NCI-H128 (cell line): ENCODE results near the gene PTGER2.

Experiments used
- DNase-seq: peaks from one replicate; lab custom pipeline; 2025; ENCODE audit not compliant: unreplicated experiment; lab: John Stamatoyannopoulos, UW

Gene PTGER2, protein sequence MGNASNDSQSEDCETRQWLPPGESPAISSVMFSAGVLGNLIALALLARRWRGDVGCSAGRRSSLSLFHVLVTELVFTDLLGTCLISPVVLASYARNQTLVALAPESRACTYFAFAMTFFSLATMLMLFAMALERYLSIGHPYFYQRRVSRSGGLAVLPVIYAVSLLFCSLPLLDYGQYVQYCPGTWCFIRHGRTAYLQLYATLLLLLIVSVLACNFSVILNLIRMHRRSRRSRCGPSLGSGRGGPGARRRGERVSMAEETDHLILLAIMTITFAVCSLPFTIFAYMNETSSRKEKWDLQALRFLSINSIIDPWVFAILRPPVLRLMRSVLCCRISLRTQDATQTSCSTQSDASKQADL

DNA sequence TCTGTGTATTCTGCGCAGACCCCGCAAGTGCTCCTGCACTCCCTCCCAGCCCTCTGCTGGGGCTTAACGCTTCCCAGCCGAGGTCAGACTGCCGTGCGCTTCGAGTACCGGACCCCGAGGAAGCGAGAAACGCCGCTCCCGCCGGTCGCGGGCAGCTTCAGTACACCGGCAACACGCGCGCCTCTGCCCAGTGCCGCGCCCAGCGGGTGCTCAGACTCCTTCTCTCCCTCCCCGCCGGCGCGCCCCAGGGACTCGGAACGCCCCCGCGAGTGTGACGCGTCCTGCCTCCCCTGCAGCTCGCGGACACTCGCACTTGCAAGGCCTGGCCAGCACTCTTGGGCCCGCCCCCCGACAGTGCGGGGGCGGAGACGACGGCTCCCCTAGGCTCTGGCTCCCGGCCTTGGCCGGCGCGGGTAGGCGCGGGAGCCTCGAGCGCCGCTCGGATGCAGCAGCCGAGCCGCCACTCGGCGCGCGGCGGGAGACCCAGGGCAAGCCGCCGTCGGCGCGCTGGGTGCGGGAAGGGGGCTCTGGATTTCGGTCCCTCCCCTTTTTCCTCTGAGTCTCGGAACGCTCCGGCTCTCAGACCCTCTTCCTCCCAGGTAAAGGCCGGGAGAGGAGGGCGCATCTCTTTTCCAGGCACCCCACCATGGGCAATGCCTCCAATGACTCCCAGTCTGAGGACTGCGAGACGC is at the start of gene PTGER2:
PTGER2 (plus strand) TSS at position 410 of the 692 bp plus-strand sequence; CDS start at position 647, 237 bp downstream.
- DNase-seq, result peak; percentile 25

DNA sequence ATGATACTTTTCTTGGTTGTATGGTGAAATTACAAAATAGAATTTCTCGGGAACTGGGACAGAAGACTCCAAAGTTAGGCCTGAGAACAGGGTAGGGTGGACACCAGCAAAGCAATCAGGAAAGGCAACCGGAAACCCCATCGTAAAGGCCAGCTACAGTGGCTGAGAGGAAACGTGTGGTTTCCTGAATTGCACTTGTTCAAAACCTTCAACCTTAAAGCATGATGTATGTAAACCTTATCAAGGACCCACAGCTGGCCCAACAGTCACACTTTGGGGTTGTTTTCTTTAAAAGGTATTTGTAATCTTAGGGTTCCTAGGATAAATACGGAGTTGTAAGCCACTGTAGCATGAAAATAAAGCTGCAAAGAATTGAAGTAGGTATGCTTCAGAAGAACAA is 48.9 kb upstream of the PTGER2 start:
- no peak for DNase-seq

DNA sequence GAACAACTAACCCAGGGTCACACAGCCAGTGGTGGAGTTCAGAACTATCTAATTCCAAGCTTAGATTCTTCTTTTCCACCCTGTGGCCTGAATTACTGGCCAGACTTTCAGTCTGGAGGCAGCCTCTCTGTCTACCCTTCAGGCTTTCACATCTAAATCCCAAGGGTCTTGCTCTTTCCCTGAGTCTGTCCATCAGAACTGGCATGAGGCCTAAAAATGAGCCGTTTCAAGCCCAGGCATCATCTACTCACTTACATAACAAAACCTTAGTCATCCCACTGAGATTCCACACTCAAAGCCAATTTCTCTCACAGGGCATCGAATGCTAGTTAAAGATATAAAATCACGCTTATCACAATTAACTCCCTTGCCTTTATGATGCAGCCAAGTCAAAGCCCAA is 47.9 kb upstream of the PTGER2 start:
- no peak for DNase-seq

DNA sequence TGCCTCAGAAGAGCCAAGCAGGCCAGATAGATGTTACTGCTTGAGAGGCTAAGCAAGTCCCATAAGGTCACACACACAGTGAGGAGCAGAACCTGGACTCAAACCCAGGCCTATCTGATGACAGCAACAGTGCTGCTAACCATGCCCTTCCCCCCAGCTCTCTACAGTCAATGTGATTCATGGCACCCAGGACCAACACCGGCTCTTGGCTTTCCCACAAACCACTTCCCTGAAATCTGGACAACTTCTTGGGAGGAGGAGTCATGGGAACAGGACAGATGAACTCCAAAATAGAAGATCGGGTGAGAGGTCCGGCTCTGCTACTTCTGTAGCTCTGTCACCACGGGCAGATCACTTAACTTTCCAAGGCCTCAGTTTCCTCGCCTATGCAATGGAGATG is 47.3 kb upstream of the PTGER2 start:
- DNase-seq, result no peak

DNA sequence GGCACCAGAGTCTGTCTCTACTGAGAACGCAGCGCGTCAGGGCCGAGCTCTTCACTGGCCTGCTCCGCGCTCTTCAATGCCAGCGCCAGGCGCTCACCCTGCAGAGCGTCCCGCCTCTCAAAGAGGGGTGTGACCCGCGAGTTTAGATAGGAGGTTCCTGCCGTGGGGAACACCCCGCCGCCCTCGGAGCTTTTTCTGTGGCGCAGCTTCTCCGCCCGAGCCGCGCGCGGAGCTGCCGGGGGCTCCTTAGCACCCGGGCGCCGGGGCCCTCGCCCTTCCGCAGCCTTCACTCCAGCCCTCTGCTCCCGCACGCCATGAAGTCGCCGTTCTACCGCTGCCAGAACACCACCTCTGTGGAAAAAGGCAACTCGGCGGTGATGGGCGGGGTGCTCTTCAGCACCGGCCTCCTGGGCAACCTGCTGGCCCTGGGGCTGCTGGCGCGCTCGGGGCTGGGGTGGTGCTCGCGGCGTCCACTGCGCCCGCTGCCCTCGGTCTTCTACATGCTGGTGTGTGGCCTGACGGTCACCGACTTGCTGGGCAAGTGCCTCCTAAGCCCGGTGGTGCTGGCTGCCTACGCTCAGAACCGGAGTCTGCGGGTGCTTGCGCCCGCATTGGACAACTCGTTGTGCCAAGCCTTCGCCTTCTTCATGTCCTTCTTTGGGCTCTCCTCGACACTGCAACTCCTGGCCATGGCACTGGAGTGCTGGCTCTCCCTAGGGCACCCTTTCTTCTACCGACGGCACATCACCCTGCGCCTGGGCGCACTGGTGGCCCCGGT is 46.4 kb upstream of the PTGER2 start, which contains the start of gene PTGDR:
PTGDR (plus strand) TSS at position 198 of the 778 bp plus-strand sequence; CDS start at position 315, 117 bp downstream.
- no peak for DNase-seq

DNA sequence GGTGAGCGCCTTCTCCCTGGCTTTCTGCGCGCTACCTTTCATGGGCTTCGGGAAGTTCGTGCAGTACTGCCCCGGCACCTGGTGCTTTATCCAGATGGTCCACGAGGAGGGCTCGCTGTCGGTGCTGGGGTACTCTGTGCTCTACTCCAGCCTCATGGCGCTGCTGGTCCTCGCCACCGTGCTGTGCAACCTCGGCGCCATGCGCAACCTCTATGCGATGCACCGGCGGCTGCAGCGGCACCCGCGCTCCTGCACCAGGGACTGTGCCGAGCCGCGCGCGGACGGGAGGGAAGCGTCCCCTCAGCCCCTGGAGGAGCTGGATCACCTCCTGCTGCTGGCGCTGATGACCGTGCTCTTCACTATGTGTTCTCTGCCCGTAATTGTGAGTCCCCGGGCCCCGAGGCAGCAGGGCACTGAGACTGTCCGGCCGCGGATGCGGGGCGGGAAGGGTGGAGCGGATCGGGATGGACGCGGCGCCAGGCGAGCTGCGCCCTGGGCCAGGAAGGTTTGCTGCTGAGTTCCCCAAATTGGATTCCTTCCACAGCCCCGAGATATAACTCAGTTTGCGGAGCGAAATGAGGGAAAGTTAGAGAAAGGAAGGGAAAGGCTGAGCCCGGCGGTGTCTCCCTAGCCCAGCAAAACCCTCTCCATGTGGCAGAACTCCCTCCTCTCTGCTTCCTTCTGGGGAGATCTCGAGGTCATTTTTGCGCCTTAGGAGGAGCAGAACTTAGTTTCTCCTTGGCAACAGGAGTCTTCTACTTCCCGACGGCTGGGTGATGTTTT is 45.6 kb upstream of the PTGER2 start:
- DNase-seq, result no peak

DNA sequence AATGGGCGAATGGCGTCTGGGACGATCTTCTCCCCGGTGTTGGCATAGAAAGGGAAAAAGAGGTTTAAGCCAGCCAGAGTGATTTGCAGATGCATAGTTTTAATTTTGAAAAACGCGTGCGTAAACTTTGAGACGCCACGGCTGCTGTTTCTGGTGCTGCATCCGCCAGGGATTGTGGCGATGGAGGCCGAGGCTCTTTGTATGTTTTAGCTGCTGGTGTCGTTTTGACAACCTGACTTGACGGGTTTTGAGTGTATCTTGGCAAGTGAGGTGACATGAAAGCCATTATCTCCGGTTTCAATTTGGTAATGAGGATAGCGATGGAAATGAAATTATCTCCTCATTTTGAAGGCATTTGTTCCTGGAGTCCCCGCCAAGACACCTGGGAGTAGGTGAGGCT is 45.0 kb upstream of the PTGER2 start:
- DNase-seq, result no peak

DNA sequence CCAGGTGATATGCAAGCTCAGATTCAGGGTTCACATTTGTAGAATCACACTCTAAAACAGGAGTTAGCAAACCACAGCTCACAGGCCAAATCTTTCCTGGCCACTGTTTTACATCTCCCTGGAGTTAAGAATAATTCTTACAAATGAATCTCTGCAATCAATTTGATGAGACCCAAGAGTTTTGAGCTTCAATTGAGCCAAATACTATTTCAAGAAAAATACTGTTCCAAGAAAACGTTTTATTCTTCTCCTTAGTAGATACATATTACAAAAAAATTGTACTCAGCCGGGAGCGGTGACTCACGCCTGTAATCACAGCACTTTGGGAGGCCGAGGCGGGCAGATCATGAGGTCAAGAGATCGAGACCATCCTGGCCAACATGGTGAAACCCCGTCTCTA is 44.1 kb upstream of the PTGER2 start:
- DNase-seq, result no peak

DNA sequence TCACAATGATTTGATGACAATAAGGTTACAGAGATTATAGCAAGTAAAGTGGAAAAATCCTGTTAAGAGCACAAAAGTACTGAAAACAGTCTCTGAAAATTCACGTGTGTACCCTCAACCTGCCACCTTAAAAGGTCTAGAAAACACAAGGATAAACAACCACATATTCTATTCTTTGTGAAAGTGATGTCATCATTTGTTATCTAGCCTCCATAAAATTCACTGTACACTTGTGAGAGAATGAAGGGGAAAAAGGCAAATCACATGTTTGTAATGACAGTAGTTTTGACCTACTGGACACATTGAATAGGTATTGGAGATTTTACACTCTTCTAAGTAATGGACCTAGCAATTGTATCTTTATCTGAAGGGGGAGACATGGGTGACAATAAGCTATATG is 42.6 kb upstream of the PTGER2 start:
- DNase-seq, result no peak

DNA sequence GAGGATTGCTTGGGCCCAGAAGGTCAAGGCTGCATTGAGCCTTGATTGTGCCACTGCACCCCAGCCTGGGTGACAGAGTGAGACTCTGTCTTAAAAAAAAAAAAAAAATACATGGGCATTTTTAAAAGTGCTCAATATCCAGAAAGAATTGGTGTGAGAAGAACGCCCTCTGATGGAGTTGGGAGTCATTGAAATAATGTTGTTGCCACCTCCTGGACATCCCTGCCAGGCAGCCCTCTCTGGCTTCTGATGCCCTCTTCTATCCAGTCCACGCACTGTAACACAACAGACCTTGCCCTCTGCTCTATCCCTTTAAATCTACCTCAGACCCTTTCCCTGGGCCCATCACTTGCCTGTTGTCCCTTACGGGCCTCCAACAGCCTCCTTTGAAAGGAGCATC is 41.7 kb upstream of the PTGER2 start:
- DNase-seq, result no peak

DNA sequence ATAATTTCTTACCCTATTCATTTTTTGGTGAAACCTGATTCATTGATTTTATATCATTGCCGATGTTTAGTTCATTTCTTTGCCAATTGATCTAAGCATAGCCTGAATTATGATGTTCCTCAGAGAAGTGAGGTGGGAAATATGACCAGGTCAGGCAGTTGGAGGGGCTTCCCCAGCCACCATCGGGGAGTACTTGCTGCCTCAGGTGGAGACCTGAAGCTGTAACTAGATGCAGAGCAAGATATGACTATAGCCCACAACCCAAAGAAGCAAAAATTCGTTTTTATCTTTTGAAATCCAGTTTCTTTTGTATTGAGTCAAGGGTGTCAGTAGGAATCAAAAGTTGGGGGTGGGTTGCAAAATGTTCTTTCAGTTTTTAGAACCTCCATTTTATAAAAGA is 38.7 kb upstream of the PTGER2 start:
- DNase-seq, result no peak

DNA sequence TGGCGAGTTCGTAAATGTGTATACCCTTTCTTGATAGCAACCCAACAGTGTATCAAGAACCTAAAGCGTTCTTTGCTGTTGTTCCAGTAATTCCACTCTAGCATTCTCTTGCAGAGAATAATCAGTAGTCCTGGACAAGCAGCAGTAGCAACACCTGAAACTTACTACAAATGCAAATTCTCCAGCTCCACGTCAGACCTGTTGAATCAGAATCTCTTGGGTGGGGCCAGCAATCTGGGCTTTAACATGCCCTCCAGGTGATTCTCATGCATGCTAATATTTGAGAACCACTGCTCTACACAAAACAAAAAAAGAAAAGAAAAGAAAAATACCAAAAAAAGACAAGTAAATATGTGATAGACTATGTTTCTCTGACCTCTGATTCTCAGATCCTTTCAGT is 36.6 kb upstream of the PTGER2 start:
- no peak for DNase-seq

DNA sequence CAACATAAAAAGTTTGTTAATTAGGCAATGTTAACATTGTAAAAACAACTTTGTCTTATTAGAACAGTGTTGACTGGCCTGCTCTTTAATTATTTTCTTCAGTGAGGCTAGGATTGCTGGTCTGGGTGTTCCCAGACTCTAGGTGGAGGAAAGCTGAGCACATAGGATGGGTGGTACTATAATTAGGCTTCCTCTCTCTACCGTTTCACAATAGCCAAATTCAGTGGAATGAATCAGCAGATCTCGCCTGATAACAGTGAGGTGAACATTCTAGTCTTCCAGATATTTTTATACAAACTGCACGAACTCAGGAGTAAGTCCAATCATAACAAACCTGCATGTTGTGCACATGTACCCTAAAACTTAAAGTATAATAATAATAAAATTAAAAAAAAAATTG is 34.7 kb upstream of the PTGER2 start:
- DNase-seq, result no peak

DNA sequence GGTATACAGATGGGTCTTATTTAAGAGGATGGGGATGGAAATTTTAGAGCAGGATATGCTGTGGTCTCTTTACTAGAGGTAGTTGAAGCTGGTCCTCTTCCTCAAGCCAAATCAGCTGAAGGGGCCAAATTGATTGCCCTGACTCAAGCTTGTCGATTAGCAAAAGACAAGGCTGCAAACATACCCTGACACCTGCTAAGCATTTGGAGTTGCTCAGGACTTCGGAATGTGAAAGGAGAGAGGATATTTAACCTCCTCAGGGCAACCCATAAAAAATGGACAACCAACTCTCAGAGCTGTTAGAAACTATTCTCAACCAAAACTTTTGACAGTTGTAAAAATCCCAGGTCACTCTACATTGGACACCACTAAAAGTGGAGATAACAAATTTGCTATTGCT is 31.0 kb upstream of the PTGER2 start:
- no peak for DNase-seq

DNA sequence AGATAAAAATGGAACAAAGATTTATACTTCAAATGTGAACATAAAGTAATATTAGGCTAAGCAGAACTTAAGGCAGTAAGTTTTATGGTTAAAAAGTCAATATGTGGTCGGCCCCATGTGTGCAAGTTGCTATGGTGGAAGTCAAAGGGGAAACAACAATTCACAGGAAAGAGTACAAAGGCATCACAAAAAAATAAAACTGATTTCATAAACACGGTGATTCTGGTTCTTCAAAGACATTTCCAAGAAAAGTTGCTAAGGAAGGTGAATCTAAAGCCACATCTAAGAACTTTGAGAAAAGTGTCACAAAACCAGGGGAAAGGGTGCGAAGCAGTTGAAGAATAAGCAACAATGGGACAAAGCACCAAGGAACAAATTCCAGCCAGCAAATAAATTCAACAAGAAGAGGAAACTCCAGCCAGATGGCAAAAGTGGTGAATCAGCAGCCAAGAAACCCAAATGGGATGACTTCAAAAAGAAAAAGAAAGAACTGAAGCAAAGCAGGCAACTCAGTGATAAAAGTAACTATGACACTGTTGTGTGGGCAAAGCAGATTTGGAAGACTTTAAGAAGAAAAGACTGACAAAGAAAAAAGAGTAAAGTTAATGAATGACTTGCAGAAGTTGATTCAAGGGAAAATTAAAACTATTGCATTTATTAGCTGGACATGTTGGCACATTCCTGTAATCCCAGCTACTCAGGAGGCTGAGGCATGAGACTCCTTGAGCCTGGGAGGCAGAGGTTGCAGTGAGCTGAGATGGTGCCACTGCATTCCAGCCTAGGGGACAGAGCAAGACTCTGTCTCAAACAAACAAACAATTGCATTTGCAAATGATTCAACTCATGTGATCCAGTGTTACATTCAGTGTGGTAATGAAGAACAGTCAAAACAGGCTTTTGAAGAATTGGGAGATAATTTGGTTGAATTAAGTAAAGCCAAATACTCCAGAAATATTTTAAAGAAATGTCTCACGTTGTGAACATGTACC is 27.2 kb upstream of the PTGER2 start:
- no peak for DNase-seq

DNA sequence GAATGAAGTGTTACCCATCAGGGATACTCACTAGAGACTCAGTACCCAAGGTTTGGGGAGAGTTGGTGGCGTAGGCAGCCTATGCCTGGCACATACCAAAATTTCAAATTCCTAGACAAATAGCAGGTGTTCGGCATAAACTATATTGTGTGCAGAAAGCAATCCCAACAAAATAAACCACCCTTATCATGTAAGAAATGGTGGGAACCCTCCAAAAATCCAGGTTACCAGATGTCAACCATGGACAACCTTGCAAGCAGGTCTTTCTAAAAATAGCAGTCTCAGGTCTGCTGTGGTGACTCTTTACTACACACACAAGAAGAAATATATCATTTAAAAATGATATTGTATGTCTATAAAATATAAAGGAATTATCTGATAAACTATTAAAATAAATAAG is 17.7 kb upstream of the PTGER2 start:
- DNase-seq, result no peak

DNA sequence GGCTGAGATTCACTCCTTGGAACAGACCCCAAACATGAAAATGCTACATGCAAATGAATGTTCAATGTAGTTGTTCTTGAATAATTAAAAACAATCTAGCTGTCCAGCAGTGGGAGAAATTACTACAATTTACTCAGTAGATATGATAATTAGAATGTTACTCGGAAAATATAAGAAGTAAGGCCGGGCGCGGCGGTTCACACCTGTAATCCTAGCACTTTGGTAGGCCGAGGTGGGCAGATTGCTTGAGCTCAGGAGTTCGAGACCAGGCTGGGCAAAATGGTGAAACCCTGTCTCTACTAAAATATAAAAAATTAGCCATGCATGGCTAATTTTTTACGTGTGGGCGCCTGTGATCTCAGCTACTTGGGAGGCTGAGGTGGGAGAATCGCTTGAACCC is 15.3 kb upstream of the PTGER2 start:
- no peak for DNase-seq

DNA sequence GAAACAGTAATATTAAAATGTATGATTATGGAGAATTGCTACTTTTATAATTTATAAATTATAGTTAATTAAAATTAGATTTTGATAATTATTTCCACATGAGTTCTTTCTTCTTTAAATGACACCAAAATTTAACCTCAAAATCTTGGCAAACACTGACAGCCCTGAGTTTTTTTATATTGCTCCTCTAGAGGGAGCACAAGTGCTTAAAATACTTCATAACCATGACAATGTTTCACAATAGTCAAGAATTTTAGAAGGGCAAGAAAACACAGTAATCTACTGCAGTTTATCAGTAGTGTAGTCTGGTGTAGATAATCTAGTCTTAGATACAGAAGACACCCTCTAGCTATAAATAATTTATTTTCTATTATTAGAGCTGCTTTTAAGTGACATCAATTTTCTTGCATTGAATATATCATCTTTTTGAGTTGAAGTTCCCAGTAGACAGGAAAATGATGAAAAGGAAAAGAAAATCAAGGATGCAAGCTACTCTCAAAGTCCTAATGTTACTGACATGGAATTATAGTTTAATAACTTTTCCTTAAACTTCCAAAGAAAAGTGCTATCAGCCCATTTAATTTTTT is 14.3 kb upstream of the PTGER2 start:
- no peak for DNase-seq

DNA sequence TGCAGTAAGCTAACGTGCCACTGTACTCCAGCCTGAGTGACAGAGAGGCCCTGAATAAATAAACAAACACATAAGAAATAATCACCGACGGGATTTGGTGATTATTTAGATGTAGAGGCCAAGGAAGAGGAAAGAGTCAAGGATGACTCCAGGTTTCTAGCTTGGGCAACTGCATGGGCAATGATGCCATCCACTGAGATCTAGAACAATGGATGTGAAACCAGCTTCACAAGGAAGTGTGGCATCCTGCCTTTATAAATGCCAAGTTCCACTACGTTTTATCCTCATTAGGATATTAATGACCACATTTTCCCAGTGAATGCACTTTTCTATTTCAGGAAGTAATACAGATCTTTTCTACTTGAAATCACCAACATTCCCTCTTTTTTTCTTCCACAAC is 10.9 kb upstream of the PTGER2 start:
- DNase-seq, result no peak
